ENCODE results near the gene PLEKHM2. TPM values are rescaled to one million over a fixed set of nuclear protein-coding genes. Genes with fewer than 3 reads are reported as not detected.

Gene PLEKHM2
- polyA plus RNA-seq, 1 donor (not counting 4 experiments of a cell fraction or from before 2014, with no cell fraction given), result 30.0 TPM

DNA sequence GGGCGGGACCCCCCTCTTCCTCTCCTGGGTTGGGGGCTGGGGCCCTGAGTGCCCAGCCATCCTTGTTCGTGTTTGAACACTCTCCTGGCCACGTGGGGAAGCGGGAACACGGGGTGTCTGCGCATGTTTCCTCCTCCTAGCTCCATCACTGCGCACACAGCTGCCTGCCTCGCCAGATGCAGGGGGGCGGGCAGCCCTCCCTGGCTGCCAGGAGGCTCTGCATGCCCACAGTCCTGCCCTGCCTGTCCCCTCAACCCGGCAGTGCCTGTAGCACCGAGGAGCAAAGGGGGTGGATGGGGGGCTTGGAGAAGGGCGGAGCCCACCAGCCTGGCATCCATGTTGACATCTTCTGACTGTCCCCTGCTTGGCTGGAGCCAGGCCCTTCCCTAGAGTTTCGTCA is 50.2 kb downstream of the PLEKHM2 start:
- Histone ChIP-seq H3K9me3 (ENCODE audit: control insufficient read depth, low read depth, low read length) (no peaks in the 10 kb centered on the region), H3K79me2 (ENCODE audit: control insufficient read depth, insufficient read depth, low read length) (no peaks in the 10 kb centered on the region), H3K9ac (ENCODE audit: control insufficient read depth, extremely low read depth, insufficient read depth, low read length) (no peak overlapping the region), H3K36me3 (ENCODE audit: control insufficient read depth in 2 of 2, extremely low read depth in 1 of 2, insufficient read depth in 2 of 2, low read length in 2 of 2) (peaks cover 28 to 31% of the 10 kb centered on the region in 2 experiments), H3K4me2 (ENCODE audit: control insufficient read depth, extremely low read depth, insufficient read depth, low read depth, low read length) (no peak overlapping the region), H4K20me1 (ENCODE audit: control insufficient read depth, extremely low read depth, insufficient read depth, low read length) (no peaks in the 10 kb centered on the region), H3K9me1 (ENCODE audit: control insufficient read depth, extremely low read depth, insufficient read depth, low read length) (no peaks in the 10 kb centered on the region), H2AFZ (ENCODE audit: control insufficient read depth, low read length) (no peak overlapping the region), H3K27me3 (ENCODE audit: control insufficient read depth, extremely low read depth, insufficient read depth, low read length) (no peaks in the 10 kb centered on the region), H3K4me3 (ENCODE audit: control insufficient read depth in 2 of 3, extremely low read depth in 1 of 3, insufficient read depth in 2 of 3, low read depth in 1 of 3, low read length in 3 of 3) (no peak overlapping the region), H3K27ac (ENCODE audit: control insufficient read depth, insufficient read depth, low read length) (no peak overlapping the region), H3K4me1 (ENCODE audit: control insufficient read depth, extremely low read depth, insufficient read depth, low read length) (peaks cover 10% of the 10 kb centered on the region)
- TF ChIP-seq, protein P1, sequence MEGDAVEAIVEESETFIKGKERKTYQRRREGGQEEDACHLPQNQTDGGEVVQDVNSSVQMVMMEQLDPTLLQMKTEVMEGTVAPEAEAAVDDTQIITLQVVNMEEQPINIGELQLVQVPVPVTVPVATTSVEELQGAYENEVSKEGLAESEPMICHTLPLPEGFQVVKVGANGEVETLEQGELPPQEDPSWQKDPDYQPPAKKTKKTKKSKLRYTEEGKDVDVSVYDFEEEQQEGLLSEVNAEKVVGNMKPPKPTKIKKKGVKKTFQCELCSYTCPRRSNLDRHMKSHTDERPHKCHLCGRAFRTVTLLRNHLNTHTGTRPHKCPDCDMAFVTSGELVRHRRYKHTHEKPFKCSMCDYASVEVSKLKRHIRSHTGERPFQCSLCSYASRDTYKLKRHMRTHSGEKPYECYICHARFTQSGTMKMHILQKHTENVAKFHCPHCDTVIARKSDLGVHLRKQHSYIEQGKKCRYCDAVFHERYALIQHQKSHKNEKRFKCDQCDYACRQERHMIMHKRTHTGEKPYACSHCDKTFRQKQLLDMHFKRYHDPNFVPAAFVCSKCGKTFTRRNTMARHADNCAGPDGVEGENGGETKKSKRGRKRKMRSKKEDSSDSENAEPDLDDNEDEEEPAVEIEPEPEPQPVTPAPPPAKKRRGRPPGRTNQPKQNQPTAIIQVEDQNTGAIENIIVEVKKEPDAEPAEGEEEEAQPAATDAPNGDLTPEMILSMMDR (optimal IDR thresholded peaks at IDR 0.05 in 1 of 3, IDR thresholded peaks at IDR 0.05 in 1 of 3, conservative IDR thresholded peaks at IDR 0.05 in 1 of 3; ENCODE audit: extremely low read depth in 1 of 3, insufficient read depth in 2 of 3, low read length in 3 of 3), result no peak
- no peak for TF ChIP-seq EZH2 (IDR thresholded peaks at IDR 0.05; ENCODE audit: low read length)
- FAIRE-seq (no peak), DNase-seq (ENCODE audit: low read depth, low spot score) (no peak)
- dilution Hi-C loops (cut with MboI; ENCODE audit: extremely low pct_ligation_motif_present, low sequenced_read_pairs), result no loop called here

DNA sequence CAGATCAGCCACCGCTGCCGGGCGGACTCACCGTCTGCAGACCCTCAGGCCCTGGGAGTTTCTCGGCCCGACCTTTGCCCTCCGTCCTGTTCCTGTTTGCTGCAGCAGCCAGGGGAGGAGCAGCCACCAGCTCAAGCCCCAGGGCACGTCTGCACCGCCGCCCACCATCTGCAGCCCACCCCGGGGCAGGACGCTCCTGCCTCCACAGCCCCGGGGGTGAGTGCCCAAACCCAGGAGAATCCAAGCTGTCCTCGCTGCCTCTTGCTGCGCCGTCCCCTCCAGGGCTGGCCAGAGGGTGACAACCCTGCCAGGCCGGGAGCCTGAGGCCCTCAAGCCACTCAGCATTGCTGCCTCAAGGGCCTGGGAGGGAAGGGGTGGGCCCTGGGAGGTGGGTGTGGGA is 50.8 kb downstream of the PLEKHM2 start:
- Histone ChIP-seq H3K79me2 (ENCODE audit: control insufficient read depth, insufficient read depth, low read length) (no peaks in the 10 kb centered on the region), H4K20me1 (ENCODE audit: control insufficient read depth, extremely low read depth, insufficient read depth, low read length) (no peaks in the 10 kb centered on the region), H3K9me1 (ENCODE audit: control insufficient read depth, extremely low read depth, insufficient read depth, low read length) (no peaks in the 10 kb centered on the region), H3K4me3 (ENCODE audit: control insufficient read depth in 2 of 3, extremely low read depth in 1 of 3, insufficient read depth in 2 of 3, low read depth in 1 of 3, low read length in 3 of 3) (no peak overlapping the region), H3K27ac (ENCODE audit: control insufficient read depth, insufficient read depth, low read length) (no peak overlapping the region), H3K4me2 (ENCODE audit: control insufficient read depth, extremely low read depth, insufficient read depth, low read depth, low read length) (no peak overlapping the region), H3K9ac (ENCODE audit: control insufficient read depth, extremely low read depth, insufficient read depth, low read length) (no peak overlapping the region), H2AFZ (ENCODE audit: control insufficient read depth, low read length) (no peak overlapping the region), H3K4me1 (ENCODE audit: control insufficient read depth, extremely low read depth, insufficient read depth, low read length) (peaks cover 10% of the 10 kb centered on the region), H3K9me3 (ENCODE audit: control insufficient read depth, low read depth, low read length) (no peaks in the 10 kb centered on the region), H3K36me3 (ENCODE audit: control insufficient read depth in 2 of 2, extremely low read depth in 1 of 2, insufficient read depth in 2 of 2, low read length in 2 of 2) (peaks cover 23 to 29% of the 10 kb centered on the region in 2 experiments), H3K27me3 (ENCODE audit: control insufficient read depth, extremely low read depth, insufficient read depth, low read length) (no peaks in the 10 kb centered on the region)
- no peak for TF ChIP-seq EZH2 (IDR thresholded peaks at IDR 0.05; ENCODE audit: low read length)
- TF ChIP-seq, protein P1 (optimal IDR thresholded peaks at IDR 0.05 in 1 of 3, IDR thresholded peaks at IDR 0.05 in 1 of 3, conservative IDR thresholded peaks at IDR 0.05 in 1 of 3; ENCODE audit: extremely low read depth in 1 of 3, insufficient read depth in 2 of 3, low read length in 3 of 3), result no peak
- FAIRE-seq, result no peak
- dilution Hi-C loops (cut with MboI; ENCODE audit: extremely low pct_ligation_motif_present, low sequenced_read_pairs), result no loop called here
- DNase-seq (ENCODE audit: low read depth, low spot score), result no peak

Measured in keratinocyte (primary cell).